ENCODE results near the gene TLE5. TPM values are rescaled to one million over a fixed set of nuclear protein-coding genes. Genes with fewer than 3 reads are reported as not detected.

The TLE5 gene
- total RNA-seq, 4 donors from 2014 or later: 200 to 309 (median 226) TPM

DNA sequence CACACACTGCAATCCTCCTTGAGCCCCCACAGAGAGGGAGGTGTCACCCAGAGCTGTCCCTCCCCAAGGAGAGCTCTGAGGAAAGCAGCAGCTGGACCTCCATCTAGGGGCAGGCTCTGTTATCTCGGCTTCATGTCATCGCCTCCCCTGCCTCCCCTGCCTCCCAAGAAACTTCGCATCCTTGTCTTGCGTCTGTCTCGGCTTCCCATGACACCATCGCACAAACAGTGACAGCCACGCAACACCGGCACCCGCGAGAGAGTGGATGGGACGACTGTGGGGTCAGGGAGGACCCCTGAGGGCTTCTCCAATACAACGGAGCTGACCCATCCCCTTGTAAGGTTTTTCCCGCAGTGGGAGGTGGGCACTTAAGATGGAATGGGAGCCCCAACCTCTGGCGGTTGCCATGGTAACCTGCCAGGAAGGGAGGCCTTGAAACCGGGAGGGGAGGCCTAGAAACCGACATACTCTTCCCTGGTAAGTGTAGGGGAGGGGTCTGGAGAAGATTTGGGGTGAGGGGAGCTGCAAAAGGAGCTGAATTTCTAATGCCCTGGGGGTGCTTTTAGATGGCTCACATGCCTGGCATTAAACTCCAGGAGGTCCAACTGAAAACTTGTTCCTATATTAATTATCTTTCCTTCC lies 49.6 kb downstream of the TLE5 start:
- TF ChIP-seq, protein P1, sequence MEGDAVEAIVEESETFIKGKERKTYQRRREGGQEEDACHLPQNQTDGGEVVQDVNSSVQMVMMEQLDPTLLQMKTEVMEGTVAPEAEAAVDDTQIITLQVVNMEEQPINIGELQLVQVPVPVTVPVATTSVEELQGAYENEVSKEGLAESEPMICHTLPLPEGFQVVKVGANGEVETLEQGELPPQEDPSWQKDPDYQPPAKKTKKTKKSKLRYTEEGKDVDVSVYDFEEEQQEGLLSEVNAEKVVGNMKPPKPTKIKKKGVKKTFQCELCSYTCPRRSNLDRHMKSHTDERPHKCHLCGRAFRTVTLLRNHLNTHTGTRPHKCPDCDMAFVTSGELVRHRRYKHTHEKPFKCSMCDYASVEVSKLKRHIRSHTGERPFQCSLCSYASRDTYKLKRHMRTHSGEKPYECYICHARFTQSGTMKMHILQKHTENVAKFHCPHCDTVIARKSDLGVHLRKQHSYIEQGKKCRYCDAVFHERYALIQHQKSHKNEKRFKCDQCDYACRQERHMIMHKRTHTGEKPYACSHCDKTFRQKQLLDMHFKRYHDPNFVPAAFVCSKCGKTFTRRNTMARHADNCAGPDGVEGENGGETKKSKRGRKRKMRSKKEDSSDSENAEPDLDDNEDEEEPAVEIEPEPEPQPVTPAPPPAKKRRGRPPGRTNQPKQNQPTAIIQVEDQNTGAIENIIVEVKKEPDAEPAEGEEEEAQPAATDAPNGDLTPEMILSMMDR (IDR thresholded peaks at IDR 0.05; ENCODE audit: low read depth): no peak

DNA sequence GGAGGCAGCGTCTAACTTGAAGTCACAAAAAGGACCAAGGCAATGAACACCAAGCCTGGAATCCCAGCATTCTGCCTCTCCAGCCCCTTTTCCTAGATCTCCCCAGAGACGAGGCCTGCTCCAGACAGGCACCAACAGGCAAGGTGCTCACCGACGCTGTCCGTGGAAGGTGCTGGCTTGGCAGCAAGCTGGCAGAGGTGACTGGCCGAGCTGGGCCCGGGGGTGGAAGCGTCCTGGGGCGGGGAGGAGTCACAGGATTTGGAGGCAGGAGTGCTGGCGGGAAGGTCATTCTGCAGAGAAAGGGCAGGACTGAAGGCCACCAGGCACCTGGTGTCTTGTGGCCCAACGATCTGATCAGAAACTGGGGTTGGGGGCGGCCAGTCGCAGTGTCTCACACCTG lies 51.4 kb downstream of the TLE5 start:
- TF ChIP-seq, protein P1 (IDR thresholded peaks at IDR 0.05; ENCODE audit: low read depth): no peak

DNA sequence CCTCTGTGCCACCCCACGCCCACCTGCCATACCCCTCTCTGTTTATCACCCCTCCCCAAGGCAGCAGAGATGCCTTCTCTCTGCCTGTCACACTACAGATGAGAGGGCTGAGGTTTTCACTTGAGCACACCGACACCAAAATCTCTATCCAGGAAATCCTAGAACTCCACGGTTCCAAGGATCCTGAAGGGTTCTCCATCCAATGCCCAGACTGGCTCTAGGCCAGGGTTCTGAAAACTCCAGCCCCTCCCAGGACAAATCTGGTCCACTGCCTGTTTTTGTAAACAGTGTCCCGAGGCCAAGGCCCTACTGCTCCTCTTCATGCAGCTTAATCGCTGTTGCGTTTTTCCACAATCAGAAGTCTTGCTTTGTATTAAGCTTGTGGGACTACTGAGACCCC lies 53.3 kb downstream of the TLE5 start:
- TF ChIP-seq, protein P1 (IDR thresholded peaks at IDR 0.05; ENCODE audit: low read depth): no peak

DNA sequence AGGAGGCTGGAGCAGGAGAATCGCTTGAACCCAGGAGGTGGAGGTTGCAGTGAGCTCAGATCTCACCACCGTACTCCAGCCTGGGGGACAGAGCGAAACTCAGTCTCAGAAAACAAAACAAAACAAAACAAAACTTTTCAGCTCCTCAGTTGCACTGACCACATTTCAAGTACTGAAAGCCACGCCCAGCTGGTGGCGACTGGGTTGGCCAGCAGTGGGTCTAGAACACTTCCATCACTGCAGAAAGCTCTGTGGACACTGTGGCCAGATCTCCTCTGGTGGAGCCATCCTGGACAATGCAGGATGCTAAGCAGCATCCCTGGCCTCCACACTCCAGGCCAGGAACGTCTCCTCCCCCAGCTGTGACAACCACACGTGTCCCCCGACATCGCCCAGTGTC lies 54.3 kb downstream of the TLE5 start:
- TF ChIP-seq, protein P1 (IDR thresholded peaks at IDR 0.05; ENCODE audit: low read depth): no peak

DNA sequence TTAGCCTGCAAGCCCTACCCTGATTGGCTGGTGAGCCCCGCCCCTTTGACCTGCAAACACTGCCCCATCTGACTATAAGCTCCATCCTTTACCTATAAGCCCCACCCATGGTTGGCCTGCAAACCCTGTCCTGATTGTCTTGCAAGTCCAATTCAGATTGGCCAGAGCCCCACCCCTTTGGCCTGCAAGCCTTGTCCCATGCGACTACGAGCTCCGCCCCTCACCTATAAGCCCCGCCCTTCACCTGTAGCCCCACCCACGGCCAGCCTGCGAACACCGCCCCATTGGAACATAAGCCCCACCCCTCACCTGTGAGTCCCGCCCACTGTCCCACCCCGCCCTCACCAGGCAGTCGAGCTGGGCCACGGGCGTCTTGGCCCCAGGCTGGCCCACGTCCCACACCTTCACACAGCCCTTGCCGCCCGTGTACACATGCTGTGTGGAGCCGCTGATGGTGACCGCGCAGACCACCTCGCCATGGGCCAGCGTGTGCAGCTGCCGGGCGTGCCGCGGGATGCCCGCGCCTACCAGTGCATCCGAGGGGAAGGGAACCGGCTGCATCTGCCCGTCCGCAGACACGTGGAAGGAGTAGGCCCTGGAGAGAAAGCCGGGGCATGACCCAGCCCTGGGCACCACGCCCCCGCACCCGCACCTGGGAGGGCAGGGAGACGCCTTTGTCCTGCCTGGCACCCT lies 56.1 kb downstream of the TLE5 start:
- TF ChIP-seq, protein P1 (IDR thresholded peaks at IDR 0.05; ENCODE audit: low read depth): no peak

DNA sequence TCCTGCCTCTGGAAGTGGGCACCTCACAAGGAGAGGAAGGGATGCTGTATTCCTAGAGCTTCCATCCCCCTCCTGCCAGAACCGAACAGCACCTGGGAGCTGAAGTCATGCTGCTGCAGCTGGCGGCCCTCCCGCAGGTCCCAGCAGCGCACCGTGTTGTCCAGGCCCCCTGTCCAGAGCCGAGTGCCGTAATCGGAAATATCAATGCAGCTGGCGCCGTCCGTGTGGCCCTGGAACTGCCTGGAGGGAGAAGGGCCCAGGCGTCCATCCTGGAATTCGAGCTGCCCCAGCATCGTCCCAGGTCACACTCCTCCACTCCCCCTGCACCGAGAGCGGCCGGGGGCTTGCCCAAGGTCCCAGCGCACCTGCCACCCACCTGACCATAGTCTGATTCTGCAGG lies 57.0 kb downstream of the TLE5 start:
- TF ChIP-seq, protein P1 (IDR thresholded peaks at IDR 0.05; ENCODE audit: low read depth): no peak

DNA sequence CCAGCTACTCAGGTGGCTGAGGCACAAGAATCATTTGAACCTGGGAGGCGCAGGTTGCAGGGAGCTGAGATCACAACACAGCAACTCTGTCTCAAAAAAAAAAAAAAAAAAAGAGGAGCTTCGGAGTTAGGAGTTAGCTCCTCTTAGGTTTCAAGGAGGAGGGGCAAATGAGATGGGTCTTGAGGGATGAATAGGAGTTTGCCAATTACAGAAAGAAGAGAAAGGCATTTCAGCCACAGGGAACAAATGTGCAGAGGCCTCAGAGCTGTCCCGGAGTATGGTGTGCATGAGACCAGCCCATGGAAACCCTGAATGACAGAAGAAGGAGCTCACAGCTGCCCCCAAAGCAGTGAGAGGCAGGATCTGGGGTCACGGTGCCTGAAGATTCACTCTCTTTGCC lies 57.8 kb downstream of the TLE5 start:
- TF ChIP-seq, protein P1 (IDR thresholded peaks at IDR 0.05; ENCODE audit: low read depth): no peak
